GM21423 (cell line): ENCODE data around the gene MPC2.
A peak's percentile ranks its signal among the peaks of the same experiment; 100 is the strongest.

ENCODE experiments used
- ATAC-seq: cut with Tn5 transposase; IDR thresholded peaks from one replicate; pipeline ENCODE4 v1.9.1; 2021; ENCODE audit warnings: mild to moderate bottlenecking, moderate library complexity; ENCODE audit not compliant: unreplicated experiment

MPC2 gene

GRCh38 chr1:167936930-167937708 is at the start of gene MPC2:
Gene MPC2, minus strand, starts transcription at chr1:167937072. Its CDS starts 1,231 bp downstream, at chr1:167935841.
- peak; percentile 10 for ATAC-seq

DNA sequence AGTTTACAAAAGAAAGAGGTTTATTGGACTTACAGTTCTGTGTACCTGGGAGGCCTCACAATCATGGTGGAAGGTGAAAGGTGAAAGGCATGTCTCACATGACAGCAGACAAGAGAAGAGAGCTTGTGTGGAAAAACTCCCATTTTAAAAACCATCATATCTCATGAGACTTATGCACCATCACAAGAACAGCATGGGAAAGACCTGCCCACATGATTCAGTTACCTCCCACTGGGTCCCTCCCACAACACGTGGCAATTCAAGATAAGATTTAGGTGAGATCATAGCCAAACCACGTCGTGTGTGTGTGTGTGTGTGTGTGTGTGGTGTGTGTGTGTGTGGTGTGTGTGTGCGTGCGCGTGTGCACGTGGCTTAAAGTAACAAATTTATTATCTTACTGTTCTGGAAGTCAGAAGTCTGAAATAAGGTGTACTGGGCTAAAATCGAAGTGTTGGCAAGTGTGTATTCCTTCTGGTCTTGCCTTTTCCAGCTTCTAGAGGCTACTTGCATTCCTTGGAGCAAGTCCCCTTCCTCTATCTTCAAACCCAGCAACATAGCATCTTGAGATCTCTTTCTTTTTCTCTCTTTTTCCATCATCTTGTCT is 48.1 kb upstream of the MPC2 start:
- no peak for ATAC-seq

DNA sequence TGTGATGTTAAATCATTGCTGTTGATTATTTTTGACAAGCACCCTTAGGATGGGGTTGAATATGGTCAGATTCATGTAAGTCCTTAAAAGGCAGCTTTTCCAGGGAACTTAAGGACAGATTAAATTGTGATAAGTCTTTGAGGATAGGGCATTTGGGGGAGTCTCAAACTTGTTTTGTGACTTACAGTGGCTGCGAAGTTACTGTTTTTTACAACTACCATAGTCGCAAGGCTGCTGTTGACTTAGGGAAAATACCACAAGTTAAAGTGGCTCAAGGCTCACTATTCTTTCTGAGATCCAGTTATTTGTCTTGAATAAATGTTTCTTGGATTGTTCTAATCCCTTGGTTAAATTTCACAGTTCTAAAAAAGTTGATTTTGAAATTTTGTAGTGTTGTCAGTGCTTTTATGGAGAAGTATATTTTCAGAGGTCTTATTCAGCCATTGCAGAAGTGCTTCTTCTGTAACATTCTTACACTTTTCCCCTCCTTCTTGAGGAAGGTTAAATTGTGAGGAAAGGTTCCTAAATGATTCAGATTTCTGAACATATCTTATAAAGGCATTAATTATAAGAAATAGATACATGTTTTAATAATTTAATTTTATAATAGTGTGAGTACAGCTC is 47.0 kb upstream of the MPC2 start:
- ATAC-seq: no peak

DNA sequence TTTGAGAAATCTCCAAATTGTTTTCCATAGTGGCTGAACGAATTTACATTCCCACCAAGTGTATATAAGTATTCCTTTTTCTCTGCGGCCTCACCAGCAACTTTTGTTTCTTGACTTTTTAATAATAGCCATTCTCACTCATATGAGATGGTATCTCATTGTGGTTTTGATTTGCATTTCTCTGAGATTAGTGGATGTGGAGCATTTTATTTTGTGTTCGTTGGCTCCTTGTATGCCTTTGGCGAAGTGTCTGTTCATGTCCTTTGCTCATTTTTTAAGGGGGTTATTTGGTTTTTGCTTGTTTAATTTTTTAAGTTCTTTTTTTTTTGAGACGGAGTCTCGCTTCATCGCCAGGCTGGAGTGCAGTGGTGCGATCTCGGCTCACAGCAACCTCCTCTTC is 45.1 kb upstream of the MPC2 start:
- no peak for ATAC-seq

DNA sequence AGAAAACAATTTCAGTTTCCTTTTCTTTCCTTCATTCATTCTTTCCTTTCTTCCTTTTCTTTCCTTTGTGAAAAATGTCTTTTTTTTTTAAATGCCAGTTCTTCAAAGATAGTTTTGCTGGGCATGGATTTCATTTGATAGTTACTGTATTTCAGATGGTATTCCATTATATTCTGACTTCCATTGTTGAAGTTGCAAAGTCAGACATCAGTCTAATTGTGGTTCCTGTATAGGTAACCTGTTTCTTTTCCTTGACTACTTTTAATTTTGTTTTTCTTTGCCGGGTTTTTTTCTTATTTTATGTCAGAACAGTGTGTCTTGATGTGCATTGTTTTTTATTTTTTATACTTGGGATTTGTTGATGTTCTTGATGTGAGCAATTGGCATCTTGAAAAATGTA is 40.4 kb upstream of the MPC2 start:
- ATAC-seq: no peak

- no peak for ATAC-seq
Observed at GRCh38 chr1:167974698-167975097, 37.8 kb upstream of the MPC2 start.

- no peak for ATAC-seq
Observed at GRCh38 chr1:167973832-167974231, 37.0 kb upstream of the MPC2 start.

DNA sequence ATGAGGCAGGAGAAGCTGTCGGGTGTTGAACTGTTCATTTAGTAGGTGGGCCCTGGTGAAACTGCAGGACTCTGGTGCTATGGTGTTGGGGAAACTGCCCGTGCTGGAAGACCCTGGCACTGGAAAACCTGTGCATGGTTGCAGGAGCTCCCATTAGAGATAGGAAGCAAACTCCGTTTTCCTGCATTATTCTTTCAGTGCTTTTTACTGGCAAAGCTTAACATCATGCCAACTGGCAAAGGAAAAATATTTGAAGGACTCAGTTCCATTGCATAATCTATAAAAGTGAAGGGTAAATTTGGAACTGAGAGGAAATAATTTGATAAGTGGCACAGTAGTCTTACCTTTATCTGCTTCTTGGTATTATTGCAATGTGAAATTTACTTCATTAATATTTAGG is 31.7 kb upstream of the MPC2 start:
- ATAC-seq: no peak

- no peak for ATAC-seq
Observed at GRCh38 chr1:167966050-167966449, 29.2 kb upstream of the MPC2 start.

- ATAC-seq: no peak
Observed at GRCh38 chr1:167964646-167965045, 27.8 kb upstream of the MPC2 start.

DNA sequence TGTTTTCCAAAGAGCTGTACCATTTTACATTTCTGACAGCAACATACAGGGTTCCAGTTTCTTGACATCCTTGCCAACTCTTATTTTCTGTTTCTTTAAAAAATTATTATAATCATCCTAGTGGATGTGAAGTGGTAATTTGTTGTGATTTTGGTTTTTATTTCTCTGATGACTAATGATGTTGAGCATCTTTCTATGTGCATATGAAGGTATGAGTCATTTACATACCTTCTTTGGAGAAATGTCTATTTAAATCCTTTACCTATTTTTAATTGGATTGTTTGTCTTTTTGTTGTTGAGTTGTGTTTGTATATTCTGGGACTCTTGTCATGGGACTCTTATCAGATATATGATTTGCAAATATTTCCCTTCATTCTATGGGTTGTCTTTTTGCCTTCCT is 20.8 kb upstream of the MPC2 start:
- no peak for ATAC-seq

GRCh38 chr1:167955915-167956314 is 19.0 kb upstream of the MPC2 start:
- no peak for ATAC-seq

DNA sequence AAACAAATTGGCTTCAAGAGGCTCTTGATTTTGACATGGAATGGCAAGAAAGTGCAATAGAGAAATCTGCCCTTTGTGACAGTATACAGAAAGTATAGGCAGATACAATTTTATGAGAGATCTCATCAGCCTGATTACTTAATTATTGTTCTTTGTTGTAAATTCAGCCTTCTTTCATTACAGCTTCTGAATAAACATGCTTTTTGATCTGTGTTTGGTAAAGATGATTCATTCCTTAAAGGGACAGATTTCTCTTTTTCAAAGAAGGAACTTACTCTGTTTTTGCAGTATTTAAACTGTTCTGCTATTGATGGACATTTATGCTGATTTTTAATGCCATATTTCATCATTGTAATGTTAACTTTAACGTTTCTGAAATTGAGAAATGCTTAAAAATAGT is 13.7 kb upstream of the MPC2 start:
- ATAC-seq: no peak

DNA sequence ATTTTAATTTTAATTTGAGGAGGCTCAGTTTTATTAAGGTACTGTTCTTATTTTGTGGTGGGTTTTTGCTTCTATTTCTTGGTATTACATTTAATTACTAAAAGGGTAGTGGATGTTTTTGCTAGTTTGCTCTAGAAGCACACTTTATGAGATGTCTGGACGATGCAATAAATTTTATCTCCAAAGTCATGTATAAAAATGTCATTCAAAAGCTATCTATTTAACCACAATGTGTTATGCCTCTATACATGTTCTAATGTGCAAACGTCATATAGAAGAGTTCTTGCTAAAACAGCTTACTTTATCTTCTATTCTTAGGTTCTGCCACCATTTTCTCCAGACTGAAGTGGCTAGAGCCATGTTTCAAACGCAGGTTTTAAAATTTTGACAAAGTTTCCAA is 12.9 kb upstream of the MPC2 start:
- ATAC-seq: no peak

GRCh38 chr1:167947733-167948132 is 10.9 kb upstream of the MPC2 start:
- no peak for ATAC-seq

DNA sequence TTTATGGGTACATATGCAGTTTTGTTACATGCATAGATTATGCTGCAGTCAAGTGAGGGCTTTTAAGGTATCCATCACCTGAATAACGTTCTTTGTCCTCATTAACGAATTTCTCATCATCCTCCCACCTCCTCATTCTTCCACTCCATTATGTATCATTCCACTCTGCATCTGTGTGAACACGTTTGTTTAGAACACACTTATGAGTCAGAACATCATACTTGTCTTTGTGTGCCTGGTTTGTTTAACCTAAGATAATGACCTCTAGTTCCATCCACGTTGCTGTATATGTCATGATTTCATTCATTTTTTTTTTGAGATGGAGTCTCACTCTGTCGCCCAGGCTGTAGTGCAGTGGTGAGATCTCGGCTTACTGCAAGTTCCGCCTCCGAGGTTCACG is 6.7 kb upstream of the MPC2 start:
- no peak for ATAC-seq

GRCh38 chr1:167940264-167940663 is 3.4 kb upstream of the MPC2 start:
- no peak for ATAC-seq

DNA sequence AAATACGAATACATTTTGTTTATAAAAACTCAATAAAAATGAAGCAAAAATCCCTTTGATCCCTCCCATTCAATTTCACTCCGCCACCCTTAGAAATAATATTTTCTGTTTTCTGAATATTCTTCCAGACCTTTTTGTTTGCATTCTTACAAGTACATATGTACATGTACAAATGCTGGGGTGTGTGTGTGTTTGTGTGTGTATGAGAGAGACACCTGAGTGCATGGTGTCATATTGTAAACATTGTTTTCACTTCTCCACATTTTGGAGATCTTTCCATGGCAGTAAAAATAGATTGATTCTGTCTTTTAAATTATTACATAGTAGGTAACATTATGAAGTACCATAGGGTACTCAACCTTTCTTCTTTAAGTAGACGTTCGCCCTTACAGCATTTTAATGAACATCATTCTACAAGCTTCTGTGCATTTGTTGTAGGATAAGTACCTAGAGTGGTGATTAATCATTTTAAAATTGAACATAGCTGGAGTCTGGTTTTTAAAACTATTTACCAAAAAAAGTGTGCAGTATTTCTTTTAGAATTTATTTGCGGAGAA is 1.3 kb upstream of the MPC2 start:
- no peak for ATAC-seq

- ATAC-seq: no peak
Observed at GRCh38 chr1:167937709-167938010, 788 bp upstream of the MPC2 start.

- ATAC-seq: peak; percentile 74
Observed at GRCh38 chr1:167936068-167936929, 573 bp downstream of the MPC2 start, which contains the start of gene DCAF6. Gene DCAF6, plus strand, starts transcription at chr1:167936683. Its CDS starts 229 bp downstream, at chr1:167936912.
